ENCODE data around the gene CCND3.

The CCND3 gene

GRCh38 chr6:41914343-41914742 is 27.3 kb downstream of the CCND3 start:
- DNase-seq (ENCODE audit: low read depth in 2 of 2) = no peak
- H3K4me3 ChIP-seq (replicated peaks in 1 of 2; ENCODE audit: low read depth in 2 of 2, low read length in 2 of 2) = no peak overlapping the region
- no peak for TF ChIP-seq CTCF (IDR thresholded peaks at IDR 0.05; ENCODE audit: low read depth, low read length)

- no peak for DNase-seq (ENCODE audit: low read depth in 2 of 2)
- no peak overlapping the region for H3K4me3 ChIP-seq (replicated peaks in 1 of 2; ENCODE audit: low read depth in 2 of 2, low read length in 2 of 2)
- no peak for TF ChIP-seq CTCF (IDR thresholded peaks at IDR 0.05; ENCODE audit: low read depth, low read length)
Measured at GRCh38 chr6:41909727-41910126, 31.9 kb downstream of the CCND3 start.

GRCh38 chr6:41901882-41902519 is 39.6 kb downstream of the CCND3 start:
- peak; percentile 38 for TF ChIP-seq CTCF (IDR thresholded peaks at IDR 0.05; ENCODE audit: low read depth, low read length)
- DNase-seq (ENCODE audit: low read depth in 2 of 2) = peak; percentile 34 to 61
- no peak overlapping the region for H3K4me3 ChIP-seq (replicated peaks in 1 of 2; ENCODE audit: low read depth in 2 of 2, low read length in 2 of 2)

- no peak overlapping the region for H3K4me3 ChIP-seq (replicated peaks in 1 of 2; ENCODE audit: low read depth in 2 of 2, low read length in 2 of 2)
- DNase-seq (ENCODE audit: low read depth in 2 of 2) = no peak
- TF ChIP-seq CTCF (IDR thresholded peaks at IDR 0.05; ENCODE audit: low read depth, low read length) = no peak
Measured at GRCh38 chr6:41900861-41901260, 40.7 kb downstream of the CCND3 start.

- peak overlapping the region; percentile 66 to 86 for H3K4me3 ChIP-seq (replicated peaks in 1 of 2; ENCODE audit: low read depth in 2 of 2, low read length in 2 of 2)
Measured at GRCh38 chr6:41896281-41896680, 45.3 kb downstream of the CCND3 start.

GRCh38 chr6:41895300-41896233 is 46.0 kb downstream of the CCND3 start, which contains the start of gene USP49:
USP49 (minus strand) TSS chr6:41895375; CDS start chr6:41806983, 88,392 bp downstream.
- TF ChIP-seq CTCF (IDR thresholded peaks at IDR 0.05; ENCODE audit: low read depth, low read length) = no peak
- DNase-seq (ENCODE audit: low read depth in 2 of 2) = peak; percentile 85 to 88
- peak within 1 kb of the TSS; percentile 66 to 86 for H3K4me3 ChIP-seq (replicated peaks in 1 of 2; ENCODE audit: low read depth in 2 of 2, low read length in 2 of 2)

More at GRCh38 chr6:41896281-41896680, 45.3 kb downstream of the CCND3 start:
- no peak for TF ChIP-seq CTCF (IDR thresholded peaks at IDR 0.05; ENCODE audit: low read depth, low read length)
- DNase-seq (ENCODE audit: low read depth in 2 of 2) = no peak
